DOHH2 (cell line): ENCODE results near the gene TRAK1.

Source experiments
- H3F3A ChIP-seq: fragments of 200-600 bp; sonication (generic), shearing (Covaris generic); 2 replicates; pipeline ENCODE4 v1.6.0; 2016; ENCODE audit warnings: antibody characterized with exemption, mild to moderate bottlenecking; ENCODE audit not compliant: control insufficient read depth, insufficient read depth
- H3K27ac ChIP-seq: fragments of 200-600 bp; sonication (generic); 2 replicates; pipeline ENCODE4 v1.5.1; 2014; ENCODE audit warnings: low read depth, mild to moderate bottlenecking, low read length, moderate library complexity
- H3K27me3 ChIP-seq: fragments of 200-600 bp; sonication (generic); 2 replicates; pipeline ENCODE4 v1.6.1; 2014; ENCODE audit warnings: mild to moderate bottlenecking, low read length, mixed read lengths; ENCODE audit not compliant: control insufficient read depth
- H3K36me3 ChIP-seq: fragments of 200-600 bp; sonication (generic); 2 replicates; pipeline ENCODE4 v1.6.1; 2014; ENCODE audit warnings: mild to moderate bottlenecking, low read length, moderate library complexity, mixed read lengths; ENCODE audit not compliant: control insufficient read depth
- H3K4me1 ChIP-seq: fragments of 200-600 bp; sonication (generic); 2 replicates; pipeline ENCODE4 v1.6.1; 2014; ENCODE audit warnings: mild to moderate bottlenecking, low read length, mixed read lengths; ENCODE audit not compliant: control insufficient read depth
- H3K4me2 ChIP-seq: fragments of 200-600 bp; sonication (generic); 2 replicates; pipeline ENCODE4 v1.6.0; 2014; ENCODE audit warnings: mild to moderate bottlenecking, low read length, moderate library complexity
- H3K4me3 ChIP-seq: fragments of 200-600 bp; sonication (generic); 2 replicates; pipeline ENCODE4 v1.5.1; 2014; ENCODE audit warnings: mild to moderate bottlenecking, low read length, mixed read lengths
- H3K79me2 ChIP-seq: fragments of 200-600 bp; sonication (generic); 2 replicates; pipeline ENCODE4 v1.6.1; 2014; ENCODE audit warnings: mild to moderate bottlenecking, low read length, mixed read lengths; ENCODE audit not compliant: control insufficient read depth
- H3K9me2 ChIP-seq: fragments of 200-600 bp; sonication (generic); replicated peaks from 2 replicates; pipeline ENCODE4 v1.6.1; 2014; ENCODE audit warnings: mild to moderate bottlenecking, low read length, mixed read lengths; ENCODE audit not compliant: control insufficient read depth
- H3K9me3 ChIP-seq: fragments of 200-600 bp; sonication (generic); 2 replicates; pipeline ENCODE4 v1.6.1; 2014; ENCODE audit warnings: antibody characterized with exemption, low read length, mixed read lengths; ENCODE audit not compliant: control insufficient read depth, insufficient read depth
- H4K20me1 ChIP-seq: fragments of 200-600 bp; sonication (generic); 2 replicates; pipeline ENCODE4 v1.6.0; 2014; ENCODE audit warnings: low read depth, mild to moderate bottlenecking, antibody characterized with exemption, low read length, moderate library complexity; ENCODE audit not compliant: control insufficient read depth, insufficient read depth
- EZH2phosphoT487 ChIP-seq: fragments of 200-600 bp; sonication (generic); IDR thresholded peaks from 2 replicates; pipeline ENCODE4 v1.6.1; 2017; ENCODE audit warnings: borderline replicate concordance, mild to moderate bottlenecking, antibody characterized with exemption, low read length, moderate library complexity, mixed read lengths
- TF ChIP-seq, protein P1 (sequence below): fragments of 200-600 bp; sonication (generic); IDR thresholded peaks from one replicate; pipeline ENCODE4 v1.5.1; 2014; ENCODE audit warnings: antibody characterized with exemption, mild to moderate bottlenecking, low read depth, low read length; ENCODE audit not compliant: poor library complexity, severe bottlenecking

Gene TRAK1

GRCh38 chr3:42068303-42069088, 22.7 kb upstream of the TRAK1 start:
- Histone ChIP-seq H3K27ac (peak overlapping the region; percentile 88), H4K20me1 (no peaks in the 10 kb centered on the region), H3K4me2 (peak overlapping the region; percentile 82), H3K36me3 (peaks cover 13% of the 10 kb centered on the region), H3K9me3 (no peaks in the 10 kb centered on the region), H3K4me3 (peak overlapping the region; percentile 57), H3K4me1 (peaks cover 98% of the 10 kb centered on the region), H3K9me2 (no peaks in the 10 kb centered on the region), H3F3A (peaks cover 29% of the 10 kb centered on the region), H3K27me3 (no peaks in the 10 kb centered on the region), H3K79me2 (peaks cover 99% of the 10 kb centered on the region)
- TF ChIP-seq EZH2phosphoT487, result no peak
- TF ChIP-seq, protein P1, sequence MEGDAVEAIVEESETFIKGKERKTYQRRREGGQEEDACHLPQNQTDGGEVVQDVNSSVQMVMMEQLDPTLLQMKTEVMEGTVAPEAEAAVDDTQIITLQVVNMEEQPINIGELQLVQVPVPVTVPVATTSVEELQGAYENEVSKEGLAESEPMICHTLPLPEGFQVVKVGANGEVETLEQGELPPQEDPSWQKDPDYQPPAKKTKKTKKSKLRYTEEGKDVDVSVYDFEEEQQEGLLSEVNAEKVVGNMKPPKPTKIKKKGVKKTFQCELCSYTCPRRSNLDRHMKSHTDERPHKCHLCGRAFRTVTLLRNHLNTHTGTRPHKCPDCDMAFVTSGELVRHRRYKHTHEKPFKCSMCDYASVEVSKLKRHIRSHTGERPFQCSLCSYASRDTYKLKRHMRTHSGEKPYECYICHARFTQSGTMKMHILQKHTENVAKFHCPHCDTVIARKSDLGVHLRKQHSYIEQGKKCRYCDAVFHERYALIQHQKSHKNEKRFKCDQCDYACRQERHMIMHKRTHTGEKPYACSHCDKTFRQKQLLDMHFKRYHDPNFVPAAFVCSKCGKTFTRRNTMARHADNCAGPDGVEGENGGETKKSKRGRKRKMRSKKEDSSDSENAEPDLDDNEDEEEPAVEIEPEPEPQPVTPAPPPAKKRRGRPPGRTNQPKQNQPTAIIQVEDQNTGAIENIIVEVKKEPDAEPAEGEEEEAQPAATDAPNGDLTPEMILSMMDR, result no peak

- H3K36me3 ChIP-seq, result peaks cover 21% of the 10 kb centered on the region
- no peaks in the 10 kb centered on the region for H3K9me3 ChIP-seq
- peaks cover 96% of the 10 kb centered on the region for H3K4me1 ChIP-seq
- H4K20me1 ChIP-seq, result no peaks in the 10 kb centered on the region
- peaks cover 29% of the 10 kb centered on the region for H3F3A ChIP-seq
- peaks cover 99% of the 10 kb centered on the region for H3K79me2 ChIP-seq
- H3K9me2 ChIP-seq, result no peaks in the 10 kb centered on the region
- no peak overlapping the region for H3K4me3 ChIP-seq
- peak overlapping the region; percentile 99 for H3K4me2 ChIP-seq
- no peaks in the 10 kb centered on the region for H3K27me3 ChIP-seq
- peak overlapping the region; percentile 88; the same call in 1 of the 2 replicates for H3K27ac ChIP-seq
- TF ChIP-seq, protein P1, result no peak
- TF ChIP-seq EZH2phosphoT487, result no peak
Observed at GRCh38 chr3:42070089-42070488, 21.1 kb upstream of the TRAK1 start.

DNA sequence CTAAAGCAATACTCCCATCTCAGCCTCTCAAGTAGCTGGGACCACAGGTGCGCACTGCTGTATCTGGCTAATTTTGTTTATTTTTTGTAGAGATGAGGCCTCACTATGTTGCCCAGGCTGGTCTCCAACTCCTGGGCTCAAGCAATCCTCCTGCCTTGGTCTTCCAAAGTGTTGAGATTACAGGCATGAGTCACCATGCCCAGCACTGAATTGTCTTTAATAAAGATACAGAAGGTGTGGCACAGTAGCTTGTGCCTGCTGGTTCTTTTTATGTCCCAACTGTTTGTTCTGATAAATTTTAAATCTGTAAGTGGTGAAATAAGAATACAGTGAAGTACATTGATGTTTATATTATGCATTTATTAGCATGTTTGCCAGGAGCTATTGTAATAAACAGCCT, 20.6 kb upstream of the TRAK1 start:
- H3K4me3 ChIP-seq, result peak overlapping the region; percentile 72
- H4K20me1 ChIP-seq, result no peaks in the 10 kb centered on the region
- peaks cover 29% of the 10 kb centered on the region for H3F3A ChIP-seq
- H3K4me1 ChIP-seq, result peaks cover 96% of the 10 kb centered on the region
- peak overlapping the region; percentile 88 for H3K27ac ChIP-seq
- H3K27me3 ChIP-seq, result no peaks in the 10 kb centered on the region
- peaks cover 21% of the 10 kb centered on the region for H3K36me3 ChIP-seq
- H3K79me2 ChIP-seq, result peaks cover 99% of the 10 kb centered on the region
- H3K9me2 ChIP-seq, result no peaks in the 10 kb centered on the region
- no peak for TF ChIP-seq EZH2phosphoT487
- TF ChIP-seq, protein P1, result no peak
- H3K9me3 ChIP-seq, result no peaks in the 10 kb centered on the region
- H3K4me2 ChIP-seq, result peak overlapping the region; percentile 99
